Endothelial cell of umbilical vein (primary cell): ENCODE data around the gene ANKZF1.

ENCODE experiments used
- CTCF ChIP-seq, 2 donors: IDR thresholded peaks; 1 replicate in 1 of 2; 2 replicates in 1 of 2; pipeline ENCODE4 v1.5.1; 2011; ENCODE audit warnings: low read length in 2 of 2, mild to moderate bottlenecking in 2 of 2, moderate library complexity in 2 of 2, control low read depth in 1 of 2, inconsistent platforms in 1 of 2, low read depth in 1 of 2; ENCODE audit not compliant: insufficient read depth in 1 of 2; ENCODE audit errors: extremely low read depth in 1 of 2
- EZH2 ChIP-seq: IDR thresholded peaks from 2 replicates; pipeline ENCODE4 v1.6.1; 2012; ENCODE audit warnings: borderline replicate concordance, low read depth, mild to moderate bottlenecking, moderate library complexity, low read length, inconsistent platforms; ENCODE audit not compliant: severe bottlenecking
- FOS ChIP-seq: IDR thresholded peaks from 2 replicates; pipeline ENCODE4 v1.6.1; 2011; ENCODE audit warnings: mild to moderate bottlenecking, low read length, moderate library complexity, borderline replicate concordance; ENCODE audit not compliant: insufficient read depth
- GATA2 ChIP-seq: IDR thresholded peaks from 2 replicates; pipeline ENCODE4 v1.7.0; 2011; ENCODE audit warnings: low read depth, mild to moderate bottlenecking, moderate library complexity, mixed read lengths, low read length; ENCODE audit not compliant: insufficient read length, insufficient read depth
- POLR2A ChIP-seq: IDR thresholded peaks from 2 replicates; pipeline ENCODE4 v1.6.1; 2012; ENCODE audit warnings: low read depth, mild to moderate bottlenecking, control low read depth, low read length
- POLR2AphosphoS5 ChIP-seq: IDR thresholded peaks from 2 replicates; pipeline ENCODE4 v1.6.1; 2012; ENCODE audit warnings: low read depth, mild to moderate bottlenecking, control low read depth, low read length, moderate library complexity; ENCODE audit not compliant: insufficient read depth

DNA sequence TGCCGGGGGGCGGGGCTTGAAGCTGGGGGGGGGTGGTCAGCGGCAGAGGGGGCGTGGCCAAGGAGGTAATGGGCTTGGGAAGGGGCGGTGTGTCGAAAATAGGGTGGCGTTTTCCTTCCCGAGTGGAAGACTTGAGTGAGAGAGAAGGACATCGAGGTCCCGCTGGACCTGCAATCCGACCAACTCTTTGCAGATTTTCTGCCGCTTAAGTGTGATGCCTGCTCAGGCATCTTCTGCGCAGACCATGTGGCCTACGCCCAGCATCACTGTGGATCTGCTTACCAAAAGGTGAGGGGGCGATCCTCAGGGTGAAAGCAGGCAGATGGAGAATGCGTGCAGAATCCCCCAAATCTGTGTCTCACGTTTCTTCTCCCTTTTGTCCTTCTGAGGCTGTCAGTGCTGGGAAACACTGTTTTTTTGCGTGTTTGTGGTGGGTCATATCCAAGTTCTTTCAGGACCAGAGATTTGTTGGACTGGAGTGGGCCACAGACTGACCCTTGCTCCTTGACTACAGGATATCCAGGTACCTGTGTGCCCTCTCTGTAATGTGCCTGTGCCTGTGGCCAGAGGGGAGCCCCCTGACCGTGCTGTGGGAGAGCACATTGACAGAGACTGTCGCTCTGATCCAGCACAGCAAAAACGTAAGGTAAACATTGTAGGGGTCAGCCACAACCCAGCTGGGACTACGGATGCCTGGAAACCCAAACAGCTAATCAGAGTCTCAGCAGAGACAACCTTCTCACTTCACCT is 22.3 kb upstream of the ANKZF1 start:
- no peak for TF ChIP-seq POLR2AphosphoS5
- TF ChIP-seq EZH2 = no peak
- TF ChIP-seq CTCF (IDR thresholded peaks at IDR 0.05; ENCODE audit: extremely low read depth in 1 of 2, insufficient read depth in 1 of 2, low read depth in 1 of 2, low read length in 2 of 2) = no peak
- no peak for TF ChIP-seq POLR2A
- TF ChIP-seq GATA2 = no peak
- TF ChIP-seq FOS = no peak
